ENCODE data around the gene GPRC5D.

Gene GPRC5D

DNA sequence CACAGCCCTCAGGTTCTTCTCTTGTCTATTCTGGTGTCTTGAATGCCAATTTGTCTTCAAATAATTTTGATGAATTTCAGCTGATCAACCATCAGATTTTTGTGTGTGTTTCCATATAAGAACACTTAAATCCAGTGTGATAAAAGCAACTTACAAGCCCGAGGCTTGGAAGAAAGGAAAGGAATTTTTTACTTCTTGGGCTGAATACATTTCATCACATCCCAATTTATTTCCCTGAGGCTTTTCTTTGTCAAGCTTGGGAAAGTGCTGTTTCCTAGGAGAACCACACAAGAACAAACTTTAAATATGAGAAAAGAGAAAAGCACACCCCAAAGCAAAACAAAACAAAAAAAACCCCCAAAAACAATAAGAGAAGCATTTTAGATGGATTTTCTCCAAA is 26.6 kb downstream of the GPRC5D start:
- no peak for ATAC-seq (replicated peaks; ENCODE audit: extremely low read depth, poor library complexity, severe bottlenecking)
- peaks cover 24% of the 10 kb centered on the region for H3K27me3 Mint-ChIP-seq
- no peak overlapping the region for H3K4me3 Mint-ChIP-seq
- H3K9me3 Mint-ChIP-seq, result no peaks in the 10 kb centered on the region
- peaks cover 3% of the 10 kb centered on the region for H3K36me3 Mint-ChIP-seq (ENCODE audit: insufficient read depth)
- no peak for DNase-seq (ENCODE audit: low spot score in 2 of 2)
- H3K4me1 Mint-ChIP-seq, result no peaks in the 10 kb centered on the region
- H3K27ac Mint-ChIP-seq (ENCODE audit: low read depth), result no peak overlapping the region

DNA sequence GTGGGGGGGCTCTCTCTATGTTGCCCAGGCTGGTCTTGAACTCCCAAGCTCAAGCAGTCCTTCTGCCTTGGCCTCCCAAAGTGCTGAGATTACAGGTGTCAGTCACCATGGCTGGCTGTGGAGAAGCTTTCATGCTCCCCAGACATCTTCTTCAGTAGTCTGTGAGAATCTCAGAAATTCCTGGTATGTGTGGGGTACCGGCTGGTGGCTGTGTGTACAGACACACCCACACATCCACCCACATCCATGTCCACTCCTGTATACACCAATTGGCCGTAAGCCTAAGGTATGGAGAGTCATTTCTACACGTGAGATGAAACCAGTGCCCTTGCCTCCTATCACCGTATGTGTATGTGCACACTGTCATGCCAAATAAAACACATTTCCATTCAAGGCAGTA is 27.8 kb downstream of the GPRC5D start:
- no peak for DNase-seq (ENCODE audit: low spot score in 2 of 2)
- H3K4me3 Mint-ChIP-seq, result no peak overlapping the region
- no peaks in the 10 kb centered on the region for H3K4me1 Mint-ChIP-seq
- no peak overlapping the region for H3K27ac Mint-ChIP-seq (ENCODE audit: low read depth)
- ATAC-seq (replicated peaks; ENCODE audit: extremely low read depth, poor library complexity, severe bottlenecking), result no peak
- H3K9me3 Mint-ChIP-seq, result no peaks in the 10 kb centered on the region
- peaks cover 3% of the 10 kb centered on the region for H3K36me3 Mint-ChIP-seq (ENCODE audit: insufficient read depth)
- H3K27me3 Mint-ChIP-seq, result peaks cover 24% of the 10 kb centered on the region

DNA sequence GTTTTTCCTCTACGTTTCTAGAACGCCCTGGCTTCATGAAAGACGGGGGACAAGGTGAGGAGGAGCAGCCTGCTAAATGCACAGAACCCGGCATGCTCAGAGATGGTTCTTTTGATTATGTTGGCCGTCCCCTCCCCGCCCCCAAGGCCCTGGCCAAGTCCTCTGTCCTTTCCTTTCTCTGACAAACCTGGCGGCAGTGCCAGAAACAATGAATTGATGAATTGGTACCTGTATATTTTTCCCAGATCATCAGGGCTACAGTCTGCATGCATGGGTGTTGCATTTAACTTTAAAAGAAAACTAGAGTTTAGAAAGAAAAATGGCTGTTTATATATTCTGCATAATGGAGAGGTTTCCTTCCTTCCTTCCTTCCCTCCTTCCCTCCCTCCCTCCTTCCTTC is 29.0 kb downstream of the GPRC5D start:
- peaks cover 24% of the 10 kb centered on the region for H3K27me3 Mint-ChIP-seq
- H3K27ac Mint-ChIP-seq (ENCODE audit: low read depth), result no peak overlapping the region
- no peak overlapping the region for H3K4me3 Mint-ChIP-seq
- ATAC-seq (replicated peaks; ENCODE audit: extremely low read depth, poor library complexity, severe bottlenecking) (no peak), DNase-seq (ENCODE audit: low spot score in 2 of 2) (no peak)
- H3K4me1 Mint-ChIP-seq, result no peaks in the 10 kb centered on the region
- H3K9me3 Mint-ChIP-seq, result no peaks in the 10 kb centered on the region
- H3K36me3 Mint-ChIP-seq (ENCODE audit: insufficient read depth), result peaks cover 3% of the 10 kb centered on the region

DNA sequence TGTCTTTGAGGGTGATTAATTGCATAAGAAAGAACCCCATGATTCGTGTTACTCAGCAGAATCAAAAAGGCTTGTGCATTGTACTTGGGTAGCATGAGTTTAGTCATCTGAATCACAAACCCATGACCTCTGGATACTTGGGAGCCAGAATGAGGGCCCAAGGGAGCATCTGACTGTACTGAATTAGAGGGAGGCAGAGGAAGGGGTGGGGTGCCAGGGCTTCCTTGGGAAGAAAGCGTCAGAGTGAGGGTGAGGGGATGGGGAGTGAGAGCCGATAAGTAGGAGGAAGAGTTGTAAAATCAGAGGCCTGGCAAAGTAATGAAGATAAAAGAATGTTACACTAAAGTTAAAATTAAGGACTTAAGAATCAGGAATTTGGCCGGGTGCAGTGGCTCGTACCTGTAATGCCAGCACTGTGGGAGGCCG is 29.8 kb downstream of the GPRC5D start:
- Mint-ChIP-seq H3K36me3 (ENCODE audit: insufficient read depth) (peaks cover 3% of the 10 kb centered on the region), H3K9me3 (no peaks in the 10 kb centered on the region), H3K4me3 (no peak overlapping the region), H3K4me1 (no peaks in the 10 kb centered on the region), H3K27me3 (peaks cover 31% of the 10 kb centered on the region), H3K27ac (ENCODE audit: low read depth) (no peak overlapping the region)
- ATAC-seq (replicated peaks; ENCODE audit: extremely low read depth, poor library complexity, severe bottlenecking), result no peak
- no peak for DNase-seq (ENCODE audit: low spot score in 2 of 2)

- peaks cover 21% of the 10 kb centered on the region for H3K27me3 Mint-ChIP-seq
- ATAC-seq (replicated peaks; ENCODE audit: extremely low read depth, poor library complexity, severe bottlenecking) (no peak), DNase-seq (ENCODE audit: low spot score in 2 of 2) (no peak)
- peaks cover 6% of the 10 kb centered on the region for H3K4me1 Mint-ChIP-seq
- no peaks in the 10 kb centered on the region for H3K9me3 Mint-ChIP-seq
- peaks cover 1% of the 10 kb centered on the region for H3K36me3 Mint-ChIP-seq (ENCODE audit: insufficient read depth)
- H3K27ac Mint-ChIP-seq (ENCODE audit: low read depth), result no peak overlapping the region
- no peak overlapping the region for H3K4me3 Mint-ChIP-seq
Observed at GRCh38 chr12:12919666-12920435, 32.1 kb downstream of the GPRC5D start.

DNA sequence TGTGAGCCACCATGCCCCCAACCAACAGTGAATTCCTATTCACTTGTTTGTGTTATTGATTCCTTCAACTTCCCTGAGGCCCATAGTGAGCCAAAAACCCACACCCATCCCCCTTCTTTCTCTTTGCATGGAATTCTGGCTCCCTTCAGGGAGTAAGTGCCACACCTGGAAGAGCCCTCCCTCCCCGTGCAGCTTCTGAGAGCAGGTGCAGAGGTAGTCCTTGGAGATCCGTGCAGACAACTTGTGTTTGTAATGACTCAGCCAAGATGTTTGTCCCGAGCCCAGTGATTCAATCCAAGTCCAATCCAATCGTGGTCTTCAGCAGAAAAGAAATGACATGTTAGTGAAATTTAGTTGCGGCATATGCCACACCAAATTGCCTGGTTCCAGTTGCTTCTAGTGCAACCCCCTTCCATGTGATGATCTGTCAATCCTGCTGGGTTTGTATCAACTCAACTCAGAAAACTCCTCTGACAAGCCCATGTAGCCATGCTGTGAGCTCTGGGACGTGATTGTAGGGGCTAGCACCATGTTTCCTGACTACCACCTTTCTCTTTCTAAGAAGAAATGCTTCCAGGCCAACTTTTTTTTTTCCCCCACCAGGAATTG is 33.1 kb downstream of the GPRC5D start:
- no peak for DNase-seq (ENCODE audit: low spot score in 2 of 2)
- Mint-ChIP-seq H3K27ac (ENCODE audit: low read depth) (no peak overlapping the region), H3K36me3 (ENCODE audit: insufficient read depth) (peaks cover 1% of the 10 kb centered on the region), H3K4me1 (peaks cover 6% of the 10 kb centered on the region), H3K27me3 (peaks cover 20% of the 10 kb centered on the region), H3K4me3 (no peak overlapping the region), H3K9me3 (no peaks in the 10 kb centered on the region)
- no peak for ATAC-seq (replicated peaks; ENCODE audit: extremely low read depth, poor library complexity, severe bottlenecking)

GRCh38 chr12:12917517-12917916 is 34.5 kb downstream of the GPRC5D start:
- ATAC-seq (replicated peaks; ENCODE audit: extremely low read depth, poor library complexity, severe bottlenecking) (no peak), DNase-seq (ENCODE audit: low spot score in 2 of 2) (no peak)
- H3K27me3 Mint-ChIP-seq, result peaks cover 20% of the 10 kb centered on the region
- no peak overlapping the region for H3K4me3 Mint-ChIP-seq
- H3K9me3 Mint-ChIP-seq, result no peaks in the 10 kb centered on the region
- H3K4me1 Mint-ChIP-seq, result peaks cover 6% of the 10 kb centered on the region
- no peak overlapping the region for H3K27ac Mint-ChIP-seq (ENCODE audit: low read depth)
- peaks cover 1% of the 10 kb centered on the region for H3K36me3 Mint-ChIP-seq (ENCODE audit: insufficient read depth)

DNA sequence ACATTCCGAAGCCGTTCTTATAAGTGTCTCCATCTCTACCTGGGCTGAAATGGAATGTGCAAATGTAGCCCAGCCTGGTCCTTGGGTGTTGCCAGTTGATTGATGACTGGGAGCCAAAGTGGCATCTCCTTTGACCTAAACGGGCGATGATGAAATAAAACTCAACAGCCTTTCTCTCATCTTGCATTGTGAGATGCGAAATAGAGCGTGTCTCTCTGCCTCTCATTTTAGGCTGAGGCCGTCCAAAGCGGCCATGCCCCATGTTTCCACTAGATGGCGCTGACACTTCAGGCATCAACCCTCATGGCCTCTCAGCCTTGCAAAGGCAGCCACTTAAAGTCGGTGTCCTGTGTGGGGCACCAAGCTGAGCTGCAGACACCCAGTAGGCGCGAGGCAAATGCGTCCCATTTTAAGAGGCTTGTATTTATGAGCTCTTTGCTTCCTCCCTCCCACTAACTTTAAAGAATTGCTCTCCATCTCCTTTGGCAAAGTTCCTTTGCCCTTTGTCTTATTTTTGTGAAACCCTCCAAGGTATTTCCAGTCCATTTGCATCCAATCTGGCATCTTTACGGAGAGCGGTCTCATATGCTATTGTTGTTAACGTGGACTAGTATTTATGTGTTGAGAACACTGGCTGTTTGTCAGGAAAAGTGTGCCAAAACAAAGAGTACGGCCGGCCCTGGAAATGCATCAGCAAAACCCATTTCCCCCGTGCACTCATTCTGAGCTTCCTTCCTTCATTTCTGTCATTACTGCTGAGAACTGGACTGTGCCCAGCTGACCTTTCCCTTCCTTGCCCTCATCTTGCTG is 35.6 kb downstream of the GPRC5D start:
- Mint-ChIP-seq H3K4me3 (no peak overlapping the region), H3K9me3 (no peaks in the 10 kb centered on the region), H3K27ac (ENCODE audit: low read depth) (no peak overlapping the region), H3K36me3 (ENCODE audit: insufficient read depth) (peaks cover 1% of the 10 kb centered on the region), H3K27me3 (peaks cover 20% of the 10 kb centered on the region), H3K4me1 (peaks cover 6% of the 10 kb centered on the region)
- DNase-seq (ENCODE audit: low spot score in 2 of 2) (peak; percentile 77 to 79), ATAC-seq (replicated peaks; ENCODE audit: extremely low read depth, poor library complexity, severe bottlenecking) (peak; percentile 95)

DNA sequence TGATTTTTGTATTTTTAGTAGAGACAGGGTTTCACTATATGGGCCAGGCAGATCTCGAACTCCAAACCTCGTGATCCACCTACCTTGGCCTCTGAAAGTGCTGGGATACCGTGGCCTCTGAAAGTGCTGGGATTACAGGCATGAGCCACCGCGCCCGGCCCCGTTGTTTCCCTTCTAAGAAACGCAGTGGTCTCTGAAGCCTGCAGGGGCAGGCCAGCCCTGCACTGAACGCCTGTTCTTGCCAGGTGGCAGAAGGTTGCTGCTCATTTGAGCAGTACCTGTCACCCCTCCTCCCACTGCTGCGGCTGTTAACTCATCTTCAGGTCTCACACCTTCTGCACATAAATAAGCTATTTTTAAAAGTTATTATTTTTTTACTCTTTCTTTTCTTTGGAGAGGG is 36.3 kb downstream of the GPRC5D start:
- Mint-ChIP-seq H3K36me3 (ENCODE audit: insufficient read depth) (peaks cover 1% of the 10 kb centered on the region), H3K27ac (ENCODE audit: low read depth) (no peak overlapping the region), H3K27me3 (peaks cover 20% of the 10 kb centered on the region), H3K4me3 (no peak overlapping the region), H3K4me1 (peaks cover 8% of the 10 kb centered on the region), H3K9me3 (no peaks in the 10 kb centered on the region)
- no peak for ATAC-seq (replicated peaks; ENCODE audit: extremely low read depth, poor library complexity, severe bottlenecking)
- DNase-seq (ENCODE audit: low spot score in 2 of 2), result no peak

GRCh38 chr12:12912711-12913110 is 39.3 kb downstream of the GPRC5D start:
- ATAC-seq (replicated peaks; ENCODE audit: extremely low read depth, poor library complexity, severe bottlenecking), result no peak
- Mint-ChIP-seq H3K27me3 (peaks cover 18% of the 10 kb centered on the region), H3K9me3 (no peaks in the 10 kb centered on the region), H3K4me1 (peaks cover 20% of the 10 kb centered on the region), H3K4me3 (no peak overlapping the region), H3K36me3 (ENCODE audit: insufficient read depth) (no peaks in the 10 kb centered on the region), H3K27ac (ENCODE audit: low read depth) (no peak overlapping the region)
- DNase-seq (ENCODE audit: low spot score in 2 of 2), result no peak

GRCh38 chr12:12909995-12910420 is 42.0 kb downstream of the GPRC5D start:
- DNase-seq (ENCODE audit: low spot score in 2 of 2), result no peak
- Mint-ChIP-seq H3K36me3 (ENCODE audit: insufficient read depth) (no peaks in the 10 kb centered on the region), H3K4me1 (peaks cover 13% of the 10 kb centered on the region), H3K27me3 (peaks cover 16% of the 10 kb centered on the region), H3K9me3 (no peaks in the 10 kb centered on the region), H3K4me3 (no peak overlapping the region), H3K27ac (ENCODE audit: low read depth) (peak overlapping the region; percentile 4)
- ATAC-seq (replicated peaks; ENCODE audit: extremely low read depth, poor library complexity, severe bottlenecking), result no peak

GRCh38 chr12:12909228-12909994 is 42.6 kb downstream of the GPRC5D start:
- Mint-ChIP-seq H3K36me3 (ENCODE audit: insufficient read depth) (no peaks in the 10 kb centered on the region), H3K4me3 (no peak overlapping the region), H3K4me1 (peaks cover 13% of the 10 kb centered on the region), H3K9me3 (no peaks in the 10 kb centered on the region), H3K27me3 (peaks cover 16% of the 10 kb centered on the region), H3K27ac (ENCODE audit: low read depth) (no peak overlapping the region)
- ATAC-seq (replicated peaks; ENCODE audit: extremely low read depth, poor library complexity, severe bottlenecking) (no peak), DNase-seq (ENCODE audit: low spot score in 2 of 2) (no peak)
